Measurements from ENCODE around the gene DARS1. TPM values are rescaled to one million over a fixed set of nuclear protein-coding genes. Genes with fewer than 3 reads are reported as not detected.

DARS1 gene
- total and polyA plus RNA-seq, 2 of the 13 experiments (the other 11 are each of a cell fraction or from before 2014, with no cell fraction given): 149 to 230 TPM

- H3K79me2 ChIP-seq (ENCODE audit: insufficient read depth, low read length): peaks cover 66% of the 10 kb centered on the region
- no peak for FAIRE-seq
- H3K27ac ChIP-seq (ENCODE audit: extremely low read length, insufficient read depth, low read length): no peak overlapping the region
- in situ Hi-C loops (cut with HindIII; ENCODE audit: extremely low pct_ligation_motif_present, low pct_unique_long_range_greater_than_20kb) (no loop called here), intact Hi-C loops (cut with micrococcal nuclease; ENCODE audit: unreplicated experiment) (no loop called here)
- H3K36me3 ChIP-seq (replicated peaks in 1 of 2; ENCODE audit: control insufficient read depth in 1 of 2, insufficient read depth in 2 of 2, low read length in 2 of 2): peaks cover 8 to 54% of the 10 kb centered on the region in 2 experiments
- ChIA-PET POLR2A (no interaction called here), CTCF (ENCODE audit: low intra/inter-chr PET ratio, low total read pairs) (no interaction called here)
- no peak for ATAC-seq
- DNase-seq (ENCODE audit: low spot score): no peak
- 100% methylated on average over 1 of the region's 1 CpG for WGBS (ENCODE audit: low lambda C conversion rate)
- no TSS peak for BruUV-seq (replicated peaks)
- no peaks in the 10 kb centered on the region for H3K4me1 ChIP-seq (ENCODE audit: insufficient read depth, low read length)
- no peak overlapping the region for H3K4me2 ChIP-seq (ENCODE audit: low read depth, low read length)
- no peaks in the 10 kb centered on the region for H3K27me3 ChIP-seq (ENCODE audit: control insufficient read depth in 1 of 2, insufficient read depth in 2 of 2, low read length in 2 of 2)
- no peak overlapping the region for H2AFZ ChIP-seq (ENCODE audit: low read length)
- H4K20me1 ChIP-seq (ENCODE audit: insufficient read depth, low read length): peaks cover 9% of the 10 kb centered on the region
- no peak overlapping the region for H3K4me3 ChIP-seq (replicated peaks in 1 of 3; ENCODE audit: insufficient read depth in 1 of 3, low read depth in 2 of 3, low read length in 3 of 3)
- H3K9me3 ChIP-seq (ENCODE audit: low read length): no peaks in the 10 kb centered on the region
- H3K9ac ChIP-seq (ENCODE audit: insufficient read depth, low read depth, low read length): no peak overlapping the region
- TF ChIP-seq ZNF720 (CRISPR knock-in tag; IDR thresholded peaks at IDR 0.05): no peak
- TF ChIP-seq BORCS8-MEF2B (CRISPR knock-in tag; IDR thresholded peaks at IDR 0.05): no peak
- TF ChIP-seq MTERF4 (CRISPR knock-in tag; IDR thresholded peaks at IDR 0.05): no peak
- no peak for TF ChIP-seq KDM1A (CRISPR knock-in tag; IDR thresholded peaks at IDR 0.05)
- TF ChIP-seq THRA (CRISPR knock-in tag; IDR thresholded peaks at IDR 0.05; ENCODE audit: borderline replicate concordance): no peak
- no peak for TF ChIP-seq ZNF614 (CRISPR knock-in tag; IDR thresholded peaks at IDR 0.05; ENCODE audit: borderline replicate concordance)
- TF ChIP-seq CREBL2 (CRISPR knock-in tag; IDR thresholded peaks at IDR 0.05; ENCODE audit: borderline replicate concordance): no peak
- no peak for TF ChIP-seq ARNT2 (CRISPR knock-in tag; IDR thresholded peaks at IDR 0.05; ENCODE audit: low read depth)
- no peak for TF ChIP-seq STAT5B (CRISPR knock-in tag; IDR thresholded peaks at IDR 0.05)
- TF ChIP-seq AKNA (CRISPR knock-in tag; IDR thresholded peaks at IDR 0.05; ENCODE audit: borderline replicate concordance): no peak
- TF ChIP-seq IRX3 (CRISPR knock-in tag; IDR thresholded peaks at IDR 0.05; ENCODE audit: borderline replicate concordance, low read depth): no peak
- no peak for TF ChIP-seq ZNF180 (CRISPR knock-in tag; IDR thresholded peaks at IDR 0.05; ENCODE audit: borderline replicate concordance, low read depth)
- no peak for TF ChIP-seq ZC3H4 (CRISPR knock-in tag; IDR thresholded peaks at IDR 0.05; ENCODE audit: borderline replicate concordance)
- no peak for TF ChIP-seq ZBTB4 (CRISPR knock-in tag; IDR thresholded peaks at IDR 0.05; ENCODE audit: borderline replicate concordance)
Observed at GRCh38 chr2:135965756-135966155, 19.7 kb downstream of the DARS1 start.
